Psoas muscle (tissue), 8 donors: ENCODE results near the gene SBNO2. TPM values are rescaled to one million over a fixed set of nuclear protein-coding genes. Genes with fewer than 3 reads are reported as not detected.

ENCODE experiments used
- ATAC-seq, 4 donors: fragments of 200-7000 bp; cut with Tn5 transposase; one replicate each; pipeline ENCODE4 v1.9.1; 2020; ENCODE audit warnings: moderate library complexity in 3 of 4, mild to moderate bottlenecking in 2 of 4
- DNase-seq, 2 donors: peaks; one replicate each; pipeline ENCODE4 v3.0.0-alpha.2; 2020
- H3K27ac ChIP-seq: fragments of 200-600 bp; one replicate; pipeline ENCODE4 v1.8.0; 2022
- H3K27me3 ChIP-seq, 3 donors: fragments of 200-600 bp in 1 of 3; one replicate each; pipeline versions ENCODE4 v1.6.1 to v1.8.0; 2013 to 2022; ENCODE audit warnings: low read length in 2 of 3, mild to moderate bottlenecking in 2 of 3, moderate library complexity in 1 of 3; ENCODE audit not compliant: insufficient read depth in 3 of 3
- H3K36me3 ChIP-seq, 2 donors: fragments of 200-600 bp in 1 of 2; one replicate each; pipeline versions ENCODE4 v1.6.1 to v1.8.0; 2013 to 2022; ENCODE audit warnings: low read depth in 1 of 2, mild to moderate bottlenecking in 1 of 2, moderate library complexity in 1 of 2; ENCODE audit not compliant: insufficient read depth in 1 of 2
- H3K4me1 ChIP-seq: fragments of 200-600 bp; one replicate; pipeline ENCODE4 v1.8.0; 2022
- H3K4me3 ChIP-seq: fragments of 200-600 bp; one replicate; pipeline ENCODE4 v1.8.0; 2022; ENCODE audit warnings: mild to moderate bottlenecking
- H3K9me3 ChIP-seq: fragments of 200-600 bp; one replicate; pipeline ENCODE4 v1.8.0; 2022
- CTCF ChIP-seq: fragments of 200-600 bp; IDR thresholded peaks from one replicate; pipeline ENCODE4 v1.8.0; 2022; ENCODE audit warnings: antibody characterized with exemption
- WGBS, 3 donors: extraction: QIAGEN DNeasy Blood & Tissue Kit; methylation state at CpG; one replicate each; pipeline versions ENCODE4 v1.1.6 to v1.1.7; 2013; 5-methylcytosine and 5-hydroxymethylcytosine counted together
- intact Hi-C, 2 donors: fragments of 100-400 bp; cut with DNase I; formaldehyde crosslinking; loops; one replicate each; pipeline versions ENCODE4 v1.11.0 to v1.14.2; 2022
- polyA plus RNA-seq, 3 donors: library from polyadenylated mRNA; stranded (reverse); fragments of 200-250 nt; gene quantifications; one replicate each; pipeline ENCODE4 v1.2.3, GENCODE V29; 2013
- total RNA-seq, 4 donors: library from RNA; stranded (reverse); fragmentation: NEBNext Ultra II Directional in 2 of 4; extraction: Animal tissue kit (Norgen Biotek cat#: 25700) in 2 of 4; gene quantifications; one replicate each; pipeline versions ENCODE4 v1.2.1 to v1.2.4, GENCODE V29; 2021 to 2023
- donor health status: healthy with polysubstance abuse.
- donor health status: DM: no; HTN: no; CAD: no; lungs with moderate emphysema.
- donor health status: Bipolar disorder and iron deficiency.
- donor health status: healthy.
- donor health status: DM: yes; HTN: yes; CAD: no.
- donor health status: DM: no; HTN: no; CAD: no.
- donor health status: DM: no; HTN: no; CAD: no.
- donor health status: DM: yes; HTN: yes; CAD: no.

Gene SBNO2
- total and polyA plus RNA-seq, 7 donors = 18.5 to 138 (median 47.2) TPM

GRCh38 chr19:1076951-1077350, 97.1 kb downstream of the SBNO2 start:
- Histone ChIP-seq H3K27me3 (peaks cover 0 to 7% (median 4%) of the 10 kb centered on the region in 3 donors), H3K36me3 (no peaks in the 10 kb centered on the region), H3K4me3 (no peak overlapping the region), H3K9me3 (no peaks in the 10 kb centered on the region), H3K4me1 (no peaks in the 10 kb centered on the region), H3K27ac (no peak overlapping the region)
- 60% methylated on average over 16 of the region's 16 CpGs for WGBS, 3 donors
- intact Hi-C loops = no loop called here
- no peak for TF ChIP-seq CTCF
- ATAC-seq = no peak
- DNase-seq = peak; percentile 63 to 79

- peaks cover 3% of the 10 kb centered on the region for H3K4me1 ChIP-seq
- no peak for DNase-seq
- no peak for TF ChIP-seq CTCF
- intact Hi-C loops = no loop called here
- no peaks in the 10 kb centered on the region for H3K9me3 ChIP-seq
- no peak for ATAC-seq
- WGBS, 3 donors = 78 to 81% (median 78%) methylated on average over 4 of the region's 4 CpGs
- no peaks in the 10 kb centered on the region for H3K36me3 ChIP-seq
- H3K27me3 ChIP-seq = peaks cover 0 to 17% (median 6%) of the 10 kb centered on the region in 3 donors
- H3K4me3 ChIP-seq = no peak overlapping the region
- no peak overlapping the region for H3K27ac ChIP-seq
These were observed 98.1 kb downstream of the SBNO2 start for GRCh38 chr19:1076046-1076386.

- ATAC-seq = peak in 3 of 4 donors; percentile 29 to 56 (median 37)
- DNase-seq = peak; percentile 83 to 90
- Histone ChIP-seq H3K36me3 (no peaks in the 10 kb centered on the region), H3K27ac (no peak overlapping the region), H3K27me3 (peaks cover 0 to 30% (median 14%) of the 10 kb centered on the region in 3 donors), H3K9me3 (no peaks in the 10 kb centered on the region), H3K4me3 (peak overlapping the region; percentile 15), H3K4me1 (peaks cover 3% of the 10 kb centered on the region)
- WGBS, 3 donors = 54 to 64% (median 62%) methylated on average over 29 to 54 of the region's 54 CpGs
- intact Hi-C loops = no loop called here
- TF ChIP-seq CTCF = no peak
These were observed 99.4 kb downstream of the SBNO2 start for GRCh38 chr19:1074544-1075283.

GRCh38 chr19:1073956-1074517, 100.0 kb downstream of the SBNO2 start:
- H3K36me3 ChIP-seq = no peaks in the 10 kb centered on the region
- 72 to 78% (median 73%) methylated on average over 28 of the region's 28 CpGs for WGBS, 3 donors
- peaks cover 0 to 36% (median 21%) of the 10 kb centered on the region in 3 donors for H3K27me3 ChIP-seq
- peak overlapping the region; percentile 15 for H3K4me3 ChIP-seq
- TF ChIP-seq CTCF = no peak
- ATAC-seq = no peak
- intact Hi-C loops = no loop called here
- H3K9me3 ChIP-seq = no peaks in the 10 kb centered on the region
- H3K4me1 ChIP-seq = peaks cover 3% of the 10 kb centered on the region
- H3K27ac ChIP-seq = no peak overlapping the region
- peak in 1 of 2 donors; percentile 51 for DNase-seq
